Gastrocnemius medialis (tissue), 4 donors: ENCODE measurements around the gene HARS1. TPM values are rescaled to one million over a fixed set of nuclear protein-coding genes. Genes with fewer than 3 reads are reported as not detected.
A peak's percentile ranks its signal among the peaks of the same experiment; 100 is the strongest.
"Not testable (repeated sequence)": the region's sequence is repeated elsewhere in the genome, so short reads cannot be mapped to it uniquely, and the experiment has no call there.

Experiments used
- ATAC-seq, 2 donors: fragments of 150-250 bp; one replicate each; pipeline ENCODE4 v1.9.1; 2016
- DNase-seq, 2 donors: peaks; one replicate each; pipeline ENCODE4 v3.0.0-alpha.2; 2019
- H3K27ac ChIP-seq, 4 donors: fragments of 200-600 bp; sonication (generic); 1 replicate in 1 of 4; 2 replicates in 3 of 4; pipeline ENCODE4 v1.5.1; 2016 to 2018; ENCODE audit warnings: mild to moderate bottlenecking in 2 of 4, moderate library complexity in 1 of 4
- H3K27me3 ChIP-seq, 3 donors: fragments of 200-600 bp; sonication (generic) in 2 of 3; 1 replicate in 1 of 3; 2 replicates in 2 of 3; pipeline versions ENCODE4 v1.5.1 to v1.6.0; 2016 to 2019; ENCODE audit warnings: mild to moderate bottlenecking in 1 of 3, moderate library complexity in 1 of 3
- H3K36me3 ChIP-seq, 2 donors: fragments of 200-600 bp; sonication (generic) in 1 of 2; one replicate each; pipeline ENCODE4 v1.5.1; 2017 to 2018
- H3K4me1 ChIP-seq, 2 donors: fragments of 200-600 bp; sonication (generic) in 1 of 2; one replicate each; pipeline ENCODE4 v1.5.1; 2016 to 2017; ENCODE audit warnings: mild to moderate bottlenecking in 2 of 2
- H3K4me3 ChIP-seq, 4 donors: fragments of 200-600 bp; sonication (generic) in 3 of 4; 1 replicate in 1 of 4; 2 replicates in 3 of 4; pipeline ENCODE4 v1.5.1; 2016 to 2019; ENCODE audit warnings: mild to moderate bottlenecking in 2 of 4
- H3K9me3 ChIP-seq, 3 donors: fragments of 200-600 bp; sonication (generic) in 2 of 3; 1 replicate in 1 of 3; 2 replicates in 2 of 3; pipeline ENCODE4 v1.5.1; 2016 to 2019
- CTCF ChIP-seq, 5 experiments: fragments of 450-650 bp in 3 of 5; fragments of 200-600 bp in 2 of 5; sonication (generic) in 2 of 5; IDR thresholded peaks in 4 of 5; conservative IDR thresholded peaks in 1 of 5; 1 replicate in 4 of 5; 2 replicates in 1 of 5; pipeline ENCODE4 v1.5.1; 2016 to 2019; ENCODE audit warnings: antibody characterized with exemption in 5 of 5, mild to moderate bottlenecking in 3 of 5, moderate library complexity in 3 of 5
- POLR2A ChIP-seq, 2 donors: fragments of 450-650 bp; IDR thresholded peaks; one replicate each; pipeline ENCODE4 v1.6.1; 2017; ENCODE audit warnings: antibody characterized with exemption in 2 of 2, mild to moderate bottlenecking in 2 of 2, moderate library complexity in 2 of 2
- in situ Hi-C, 4 donors: fragments of 200-750 bp; cut with MboI; loops; one replicate each; pipeline versions ENCODE4 v1.15.0 to v1.8.0; 2017; ENCODE audit warnings: low sequenced_read_pairs in 4 of 4
- intact Hi-C: fragments of 100-400 bp; cut with DNase I; formaldehyde crosslinking; loops from one replicate; pipeline ENCODE4 v1.15.1; 2023; ENCODE audit warnings: low total_unique reads
- total RNA-seq, 4 donors: library from RNA; depleted of rRNA; stranded (reverse); fragments of >200 nt; gene quantifications; one replicate each; pipeline versions ENCODE4 v1.1.0 to v1.2.3, GENCODE V29; 2016

HARS1 gene
- total RNA-seq, 4 donors from 2014 or later: 38.2 to 72.9 (median 59.4) TPM

DNA sequence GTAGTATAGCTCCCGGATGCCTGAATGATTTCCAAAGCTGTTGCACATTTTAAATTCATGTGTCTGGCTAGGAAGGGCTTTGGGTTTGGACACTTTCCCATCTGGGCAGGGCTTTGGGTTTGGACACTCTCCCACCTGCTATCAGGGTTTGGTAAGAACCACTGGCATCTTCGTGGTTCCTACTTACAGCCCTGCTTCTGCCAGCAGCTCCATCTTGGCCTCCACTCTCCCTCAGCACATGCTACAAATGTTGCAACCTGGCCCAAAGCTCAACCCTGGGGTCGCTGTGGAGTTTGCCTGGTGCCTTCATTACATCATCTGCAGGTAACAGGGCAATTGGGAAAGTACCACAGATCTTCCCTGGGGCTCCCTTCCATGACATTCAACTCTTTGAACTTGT lies 48.5 kb downstream of the HARS1 start:
- in situ Hi-C loops: loop anchor here (5.0 to 10.0 kb wide), 3 partner anchors 75 to 238 kb away; partner anchors contain the start of genes EIF4EBP3 (in 2 of the 4) and ANKHD1 (in 1 of the 4)
- H3K4me3 ChIP-seq: no peak overlapping the region
- H3K27ac ChIP-seq: peak overlapping the region in 1 of 4 donors; percentile 11
- TF ChIP-seq CTCF (IDR thresholded peaks at IDR 0.05 in 4 of 5, conservative IDR thresholded peaks at IDR 0.05 in 1 of 5): no peak
- TF ChIP-seq POLR2A (IDR thresholded peaks at IDR 0.05): no peak
- ATAC-seq (no peak), DNase-seq (no peak)
- no peaks in the 10 kb centered on the region for H3K9me3 ChIP-seq
- H3K27me3 ChIP-seq: no peaks in the 10 kb centered on the region
- peaks cover 19 to 22% of the 10 kb centered on the region in 2 donors for H3K4me1 ChIP-seq
- intact Hi-C loops: no loop called here
- H3K36me3 ChIP-seq: peaks cover 0 to 29% of the 10 kb centered on the region in 2 donors

DNA sequence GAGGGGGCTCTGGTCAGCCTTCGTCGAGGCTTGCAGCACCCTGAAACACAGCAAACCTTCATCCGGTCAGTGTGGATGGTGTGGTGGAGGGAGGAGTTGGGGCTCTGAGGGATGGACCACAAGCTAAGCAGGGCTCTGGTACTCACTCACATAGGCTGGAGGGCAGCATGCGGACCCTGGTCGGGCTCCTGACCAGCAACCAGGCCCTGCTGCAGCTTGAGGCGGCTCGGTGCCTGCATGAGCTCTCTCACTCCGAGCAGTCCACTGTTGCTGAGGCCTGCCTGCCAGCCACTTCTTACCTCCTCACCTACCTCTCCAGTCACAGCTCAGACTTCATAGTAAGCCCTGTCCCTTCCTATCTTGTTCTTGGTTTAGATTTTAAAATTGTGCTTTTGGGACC lies 49.5 kb downstream of the HARS1 start:
- ATAC-seq (no peak), DNase-seq (no peak)
- Histone ChIP-seq H3K4me3 (no peak overlapping the region), H3K9me3 (no peaks in the 10 kb centered on the region), H3K27me3 (no peaks in the 10 kb centered on the region), H3K27ac (no peak overlapping the region), H3K4me1 (peaks cover 18% of the 10 kb centered on the region in 2 donors), H3K36me3 (peaks cover 0 to 29% of the 10 kb centered on the region in 2 donors)
- intact Hi-C loops: no loop called here
- in situ Hi-C loops: loop anchor here (5.0 to 10.0 kb wide), 3 partner anchors 74 to 237 kb away; partner anchors contain the start of genes EIF4EBP3 (in 2 of the 4) and ANKHD1 (in 1 of the 4)
- TF ChIP-seq CTCF (IDR thresholded peaks at IDR 0.05 in 4 of 5, conservative IDR thresholded peaks at IDR 0.05 in 1 of 5) (no peak), POLR2A (IDR thresholded peaks at IDR 0.05) (no peak)

DNA sequence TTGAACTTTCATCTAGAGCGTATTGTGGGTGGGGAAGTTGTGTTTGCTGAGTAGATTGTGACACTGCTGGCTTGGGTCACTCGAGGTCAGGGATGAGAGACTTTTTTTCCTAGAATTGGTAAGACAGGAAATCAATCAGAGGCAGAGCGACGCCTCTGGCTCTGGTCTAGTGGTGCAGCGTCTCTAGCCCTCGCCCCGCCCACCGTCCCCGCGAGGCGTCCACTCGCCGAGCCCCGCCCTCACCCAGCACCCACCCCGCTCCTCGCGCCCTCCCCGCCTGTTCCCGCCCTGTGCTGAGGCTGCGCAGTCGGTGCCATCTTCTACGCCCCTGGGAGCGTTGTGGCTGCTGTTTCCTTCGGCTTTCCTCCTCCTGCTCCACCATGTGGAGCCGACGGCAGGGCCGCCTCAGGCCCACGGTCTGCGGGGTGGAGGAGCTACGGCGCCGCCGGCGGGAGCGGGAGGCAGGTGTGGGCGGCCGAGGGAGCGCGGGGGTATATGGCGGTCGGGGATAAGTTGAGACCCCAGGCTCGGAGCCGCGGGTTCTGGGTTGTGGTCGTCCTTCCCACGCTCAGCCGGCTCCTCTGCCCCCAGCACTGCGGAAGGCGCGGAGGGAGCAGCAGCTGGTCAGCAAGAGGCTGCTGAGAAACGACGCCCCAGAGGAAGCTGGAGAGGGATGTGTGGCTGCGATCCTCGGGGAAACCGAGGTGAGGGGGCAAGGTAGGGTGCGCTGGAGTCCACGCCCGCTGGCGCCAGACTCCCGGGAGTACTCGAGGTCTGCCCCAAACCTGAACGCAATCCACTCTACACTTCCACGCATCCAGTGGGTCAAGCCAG lies 51.8 kb downstream of the HARS1 start, which contains the start of gene TMCO6:
Gene TMCO6 (plus strand): TSS at position 304 of the 834 bp plus-strand sequence. CDS start 77 bp downstream, at position 381.
- Histone ChIP-seq H3K27me3 (no peaks in the 10 kb centered on the region), H3K4me1 (peaks cover 11% of the 10 kb centered on the region in 2 donors), H3K9me3 (no peaks in the 10 kb centered on the region), H3K27ac (peak within 1 kb of the TSS; percentile 90 to 97 (median 91)), H3K4me3 (peak within 1 kb of the TSS; percentile 78 to 96 (median 86)), H3K36me3 (peaks cover 0 to 15% of the 10 kb centered on the region in 2 donors)
- in situ Hi-C loops (loop anchor here in 2 of 4 donors (10.0 kb wide), 2 partner anchors 55 to 65 kb away; no protein-coding TSS in a partner anchor), intact Hi-C loops (loop anchor here (1.0 to 5.0 kb wide), 5 partner anchors 67 to 267 kb away; partner anchors contain the start of genes ANKHD1, APBB3, EIF4EBP3 and SLC35A4)
- ATAC-seq (peak; percentile 94), DNase-seq (peak; percentile 96)
- TF ChIP-seq POLR2A (IDR thresholded peaks at IDR 0.05) (peak; percentile 57 to 70), CTCF (IDR thresholded peaks at IDR 0.05 in 4 of 5, conservative IDR thresholded peaks at IDR 0.05 in 1 of 5) (peak; percentile 49 to 77 (median 53))

DNA sequence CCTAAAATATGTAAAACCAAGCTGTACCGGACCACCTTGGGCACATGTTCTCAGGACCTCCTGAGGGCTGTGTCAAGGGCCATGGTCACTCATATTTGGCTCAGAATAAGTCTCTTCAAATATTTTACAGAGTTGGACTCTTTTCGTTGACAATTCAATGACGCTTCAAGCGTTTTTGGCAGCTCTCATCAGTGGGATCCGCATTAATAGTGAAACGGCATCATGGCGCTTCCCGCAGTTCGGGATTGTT lies 52.3 kb downstream of the HARS1 start:
- in situ Hi-C loops: loop anchor here in 2 of 4 donors (10.0 kb wide), 2 partner anchors 54 to 64 kb away; no protein-coding TSS in a partner anchor
- intact Hi-C loops: loop anchor here (1.0 to 5.0 kb wide), 5 partner anchors 68 to 267 kb away; partner anchors contain the start of genes ANKHD1, APBB3, EIF4EBP3 and SLC35A4
- not testable (repeated sequence) for H3K36me3 ChIP-seq, H3K9me3 ChIP-seq, H3K27me3 ChIP-seq, DNase-seq, ATAC-seq
- H3K27ac ChIP-seq: peak overlapping the region; percentile 90 to 97 (median 91)
- H3K4me3 ChIP-seq: peak overlapping the region; percentile 78 to 96 (median 86)
- H3K4me1 ChIP-seq: peaks cover 11% of the 10 kb centered on the region in 2 donors
